Keratinocyte (primary cell): ENCODE data around the gene RHBDD1. TPM values are rescaled to one million over a fixed set of nuclear protein-coding genes. Genes with fewer than 3 reads are reported as not detected.

Experiments used
- DNase-seq: peaks from one replicate; pipeline ENCODE4 v3.0.0-alpha.2; 2011; ENCODE audit warnings: low read depth, missing footprints, low spot score
- FAIRE-seq: peaks from 2 replicates; lab custom pipeline; 2011; peaks lifted over from hg19 to GRCh38; lab: Jason Lieb, UNC
- H2AFZ ChIP-seq: 2 replicates; pipeline ENCODE4 v1.6.0; 2012; ENCODE audit warnings: low read length, control low read depth, inconsistent platforms; ENCODE audit not compliant: control insufficient read depth
- H3K27ac ChIP-seq: 2 replicates; pipeline ENCODE4 v1.5.1; 2011; ENCODE audit warnings: low read length; ENCODE audit not compliant: control insufficient read depth, insufficient read depth
- H3K27me3 ChIP-seq: 3 replicates; pipeline ENCODE4 v1.6.0; 2011; ENCODE audit warnings: low read length; ENCODE audit not compliant: control insufficient read depth, insufficient read depth; ENCODE audit errors: extremely low read depth
- H3K36me3 ChIP-seq, 2 experiments: 2 replicates in 1 of 2; 3 replicates in 1 of 2; pipeline ENCODE4 v1.5.1; 2011; ENCODE audit warnings: low read length in 2 of 2, mild to moderate bottlenecking in 1 of 2; ENCODE audit not compliant: control insufficient read depth in 2 of 2, insufficient read depth in 2 of 2; ENCODE audit errors: extremely low read depth in 1 of 2
- H3K4me1 ChIP-seq: 3 replicates; pipeline ENCODE4 v1.5.1; 2011; ENCODE audit warnings: low read length; ENCODE audit not compliant: control insufficient read depth, insufficient read depth; ENCODE audit errors: extremely low read depth
- H3K4me2 ChIP-seq: 3 replicates; pipeline ENCODE4 v1.6.0; 2011; ENCODE audit warnings: low read depth, low read length; ENCODE audit not compliant: control insufficient read depth, insufficient read depth; ENCODE audit errors: extremely low read depth
- H3K4me3 ChIP-seq, 3 experiments: fragments of 200-600 bp in 1 of 3; sonication (generic) in 1 of 3; 2 replicates in 2 of 3; 3 replicates in 1 of 3; pipeline ENCODE4 v1.5.1; 2011 to 2016; ENCODE audit warnings: low read length in 3 of 3, mild to moderate bottlenecking in 3 of 3, control low read depth in 2 of 3, inconsistent platforms in 1 of 3, low read depth in 1 of 3, mixed read lengths in 1 of 3, mixed run types in 1 of 3, moderate library complexity in 1 of 3; ENCODE audit not compliant: control insufficient read depth in 2 of 3, insufficient read depth in 2 of 3; ENCODE audit errors: extremely low read depth in 1 of 3
- H3K79me2 ChIP-seq: 2 replicates; pipeline ENCODE4 v1.6.0; 2012; ENCODE audit warnings: low read length; ENCODE audit not compliant: control insufficient read depth, insufficient read depth
- H3K9ac ChIP-seq: 3 replicates; pipeline ENCODE4 v1.6.0; 2011; ENCODE audit warnings: low read length; ENCODE audit not compliant: control insufficient read depth, insufficient read depth; ENCODE audit errors: extremely low read depth
- H3K9me1 ChIP-seq: 3 replicates; pipeline ENCODE4 v1.6.0; 2011; ENCODE audit warnings: low read length; ENCODE audit not compliant: control insufficient read depth, insufficient read depth; ENCODE audit errors: extremely low read depth
- H3K9me3 ChIP-seq: 2 replicates; pipeline ENCODE4 v1.5.1; 2012; ENCODE audit warnings: low read depth, low read length; ENCODE audit not compliant: control insufficient read depth
- H4K20me1 ChIP-seq: 3 replicates; pipeline ENCODE4 v1.6.0; 2011; ENCODE audit warnings: low read length; ENCODE audit not compliant: control insufficient read depth, insufficient read depth; ENCODE audit errors: extremely low read depth
- CTCF ChIP-seq, 3 experiments: IDR thresholded peaks in 1 of 3; conservative IDR thresholded peaks in 1 of 3; optimal IDR thresholded peaks in 1 of 3; 2 replicates in 2 of 3; 3 replicates in 1 of 3; pipeline versions ENCODE3 to v1.5.1; 2011; ENCODE audit warnings: low read length in 3 of 3, mild to moderate bottlenecking in 3 of 3, moderate library complexity in 2 of 3, control low read depth in 1 of 3, inconsistent platforms in 1 of 3; ENCODE audit not compliant: insufficient read depth in 2 of 3; ENCODE audit errors: extremely low read depth in 1 of 3
- EZH2 ChIP-seq: IDR thresholded peaks from one replicate; pipeline ENCODE4 v1.6.1; 2012; ENCODE audit warnings: inconsistent platforms, mild to moderate bottlenecking, low read length, moderate library complexity
- dilution Hi-C: fragments of 300-500 bp; cut with MboI; formaldehyde crosslinking; loops from one replicate; pipeline ENCODE4 v1.7.0; 2020; ENCODE audit warnings: low sequenced_read_pairs; ENCODE audit not compliant: extremely low pct_ligation_motif_present
- polyA plus RNA-seq, 5 experiments: library from polyadenylated mRNA; depleted of rRNA in 3 of 5; stranded (reverse) in 3 of 5; stranded (forward) in 1 of 5; unstranded in 1 of 5; fragments of >200 nt; gene quantifications; 1 replicate in 1 of 5; 2 replicates in 3 of 5; 3 replicates in 1 of 5; pipeline versions ENCODE4 v1.2.1 to v1.2.3, GENCODE V29; 2011 to 2012; ENCODE audit warnings: missing spikeins in 2 of 5, low read depth in 1 of 5, low replicate concordance in 1 of 5
- small RNA-seq, 3 experiments: library from RNA; depleted of rRNA; stranded (forward); fragments of <200 nt; gene quantifications; one replicate each; pipeline ENCODE3, GENCODE V24; 2012; ENCODE audit warnings: low read depth in 3 of 3, low replicate concordance in 1 of 3; ENCODE audit not compliant: insufficient read length in 3 of 3

Gene RHBDD1
- polyA plus RNA-seq, 1 donor (not counting 4 experiments of a cell fraction or from before 2014, with no cell fraction given) = 27.8 TPM

GRCh38 chr2:227038550-227039189 is 202.8 kb downstream of the RHBDD1 start:
- Histone ChIP-seq H3K36me3 (no peaks in the 10 kb centered on the region), H2AFZ (no peak overlapping the region), H3K9ac (no peak overlapping the region), H4K20me1 (no peaks in the 10 kb centered on the region), H3K27ac (no peak overlapping the region), H3K9me3 (no peaks in the 10 kb centered on the region), H3K9me1 (no peaks in the 10 kb centered on the region), H3K79me2 (no peaks in the 10 kb centered on the region), H3K27me3 (peaks cover 5% of the 10 kb centered on the region), H3K4me1 (no peaks in the 10 kb centered on the region), H3K4me3 (no peak overlapping the region), H3K4me2 (no peak overlapping the region)
- DNase-seq = no peak
- dilution Hi-C loops = no loop called here
- no peak for FAIRE-seq
- no peak for TF ChIP-seq CTCF (optimal IDR thresholded peaks at IDR 0.05 in 1 of 3, IDR thresholded peaks at IDR 0.05 in 1 of 3, conservative IDR thresholded peaks at IDR 0.05 in 1 of 3; ENCODE audit: extremely low read depth in 1 of 3, insufficient read depth in 2 of 3, low read length in 3 of 3)
- no peak for TF ChIP-seq EZH2

GRCh38 chr2:227043981-227044380 is 208.1 kb downstream of the RHBDD1 start:
- H4K20me1 ChIP-seq = no peaks in the 10 kb centered on the region
- H3K9ac ChIP-seq = no peak overlapping the region
- H3K9me1 ChIP-seq = no peaks in the 10 kb centered on the region
- no peak overlapping the region for H3K4me2 ChIP-seq
- H3K36me3 ChIP-seq = no peaks in the 10 kb centered on the region
- H3K4me3 ChIP-seq = no peak overlapping the region
- no peak overlapping the region for H2AFZ ChIP-seq
- no peaks in the 10 kb centered on the region for H3K79me2 ChIP-seq
- no peaks in the 10 kb centered on the region for H3K4me1 ChIP-seq
- DNase-seq = no peak
- TF ChIP-seq CTCF (optimal IDR thresholded peaks at IDR 0.05 in 1 of 3, IDR thresholded peaks at IDR 0.05 in 1 of 3, conservative IDR thresholded peaks at IDR 0.05 in 1 of 3; ENCODE audit: extremely low read depth in 1 of 3, insufficient read depth in 2 of 3, low read length in 3 of 3) (no peak), EZH2 (no peak)
- dilution Hi-C loops = no loop called here
- no peaks in the 10 kb centered on the region for H3K27me3 ChIP-seq
- H3K9me3 ChIP-seq = no peaks in the 10 kb centered on the region
- H3K27ac ChIP-seq = no peak overlapping the region
- no peak for FAIRE-seq

Small RNA genes within 50 kb of the gene (small RNA-seq; reads per million reads assigned to genes)
- 0 reads per million in 3 experiments for gene RF00554

Other genes starting within 250 kb of the RHBDD1 start
- gene IRS1, start 36.2 kb upstream of the RHBDD1 start, polyA plus RNA-seq = 10.1 to 15.8 TPM (median 11.2 TPM) in 3 replicates